Suppressor macrophage treated with lipopolysaccharide for 1 hour (primary cell): ENCODE measurements around the gene ELP2.
A peak's percentile ranks its signal among the peaks of the same experiment; 100 is the strongest.
"Not testable (repeated sequence)": the region's sequence is repeated elsewhere in the genome, so short reads cannot be mapped to it uniquely, and the experiment has no call there.

ENCODE experiments used
- DNase-seq, 3 donors: peaks; one replicate each; pipeline ENCODE4 v3.0.0-alpha.2; 2020 to 2022

Gene ELP2

DNA sequence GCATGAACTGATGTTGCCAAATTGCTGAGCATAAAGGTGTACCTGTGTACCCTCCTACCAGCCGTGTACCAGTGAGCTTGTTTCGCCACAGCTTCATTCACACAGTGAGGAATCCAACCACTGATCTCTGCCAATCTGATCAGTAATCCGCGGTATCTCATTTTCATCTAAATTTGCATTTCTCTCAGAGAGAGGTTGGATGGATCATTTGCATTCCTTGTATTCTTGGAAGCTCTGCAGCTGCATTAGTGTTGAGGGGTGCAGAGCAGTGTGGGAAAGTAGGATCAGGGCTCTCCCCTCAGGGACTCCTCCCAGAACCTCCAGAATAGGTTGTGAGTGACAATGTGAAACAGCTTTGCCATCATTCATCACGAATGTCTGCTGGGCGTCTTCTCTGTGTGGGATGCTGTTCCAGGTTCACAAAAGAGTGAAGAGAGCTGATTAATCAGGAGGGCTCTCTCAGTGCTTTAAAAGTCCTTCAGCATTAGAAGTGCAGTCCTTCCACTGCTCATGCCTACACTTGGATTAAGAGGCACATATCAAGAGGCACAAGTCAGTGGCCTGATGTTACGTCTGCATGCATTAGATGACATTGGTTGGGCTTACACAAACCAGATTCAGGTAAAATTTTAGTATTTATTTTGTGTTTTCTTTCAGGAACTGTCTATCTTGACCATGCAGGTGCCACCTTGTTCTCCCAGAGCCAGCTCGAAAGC is 65.1 kb downstream of the ELP2 start:
- DNase-seq: no peak

- DNase-seq: no peak
Observed at GRCh38 chr18:36195427-36196122, 65.9 kb downstream of the ELP2 start.

GRCh38 chr18:36196238-36196995 is 66.7 kb downstream of the ELP2 start:
- no peak for DNase-seq

- DNase-seq: no peak
Observed at GRCh38 chr18:36197511-36198166, 67.9 kb downstream of the ELP2 start.

GRCh38 chr18:36199691-36200295 is 70.1 kb downstream of the ELP2 start:
- DNase-seq: no peak

- no peak for DNase-seq
Observed at GRCh38 chr18:36200354-36200771, 70.7 kb downstream of the ELP2 start.

GRCh38 chr18:36201765-36202164 is 72.1 kb downstream of the ELP2 start:
- no peak for DNase-seq

- DNase-seq: no peak
Observed at GRCh38 chr18:36203360-36203895, 73.7 kb downstream of the ELP2 start.

- DNase-seq: no peak
Observed at GRCh38 chr18:36205166-36205565, 75.5 kb downstream of the ELP2 start.

GRCh38 chr18:36207303-36207702 is 77.6 kb downstream of the ELP2 start:
- DNase-seq: no peak

DNA sequence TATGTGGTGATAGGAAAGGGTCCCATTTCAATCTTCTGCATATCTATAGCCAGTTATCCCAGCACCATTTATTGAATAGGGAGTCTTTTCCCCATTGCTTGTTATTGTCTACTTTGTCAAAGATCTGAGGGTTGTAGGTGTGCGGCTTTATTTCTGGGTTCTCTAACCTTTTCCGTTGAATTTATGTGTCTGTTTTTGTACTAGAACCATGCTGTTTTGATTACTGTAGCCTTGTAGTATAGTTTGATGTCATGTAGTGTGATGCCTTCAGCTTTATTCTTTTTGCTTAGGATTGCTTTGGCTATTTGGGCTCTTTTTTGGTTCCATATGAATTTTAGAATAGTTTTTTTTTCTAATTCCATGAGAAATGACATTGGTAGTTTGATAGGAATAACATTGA is 78.3 kb downstream of the ELP2 start:
- not testable (repeated sequence) for DNase-seq

- peak; percentile 6 to 53 (median 48) for DNase-seq
Observed at GRCh38 chr18:36211612-36212065, 81.9 kb downstream of the ELP2 start.

GRCh38 chr18:36212301-36213171 is 82.8 kb downstream of the ELP2 start:
- DNase-seq: no peak

DNA sequence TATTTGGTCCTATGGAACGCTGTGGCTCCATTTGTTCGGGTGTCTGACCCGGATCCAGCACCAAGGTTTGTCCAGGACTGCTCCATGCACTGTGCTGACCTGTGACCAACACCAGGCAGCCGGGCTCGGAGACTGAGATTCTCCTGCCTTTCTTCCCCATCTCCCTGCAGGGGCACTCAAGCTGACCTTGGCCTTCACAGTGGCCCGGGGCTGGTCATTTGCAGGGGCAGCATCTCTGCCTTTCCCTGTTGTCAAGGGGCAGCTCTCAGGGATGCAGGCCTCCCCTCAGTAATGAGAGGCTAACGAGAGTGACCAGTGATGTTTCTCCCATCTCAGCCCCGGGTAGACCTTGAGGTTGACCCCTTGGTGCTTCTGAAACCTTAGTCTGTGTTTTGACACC is 85.1 kb downstream of the ELP2 start:
- no peak for DNase-seq

DNA sequence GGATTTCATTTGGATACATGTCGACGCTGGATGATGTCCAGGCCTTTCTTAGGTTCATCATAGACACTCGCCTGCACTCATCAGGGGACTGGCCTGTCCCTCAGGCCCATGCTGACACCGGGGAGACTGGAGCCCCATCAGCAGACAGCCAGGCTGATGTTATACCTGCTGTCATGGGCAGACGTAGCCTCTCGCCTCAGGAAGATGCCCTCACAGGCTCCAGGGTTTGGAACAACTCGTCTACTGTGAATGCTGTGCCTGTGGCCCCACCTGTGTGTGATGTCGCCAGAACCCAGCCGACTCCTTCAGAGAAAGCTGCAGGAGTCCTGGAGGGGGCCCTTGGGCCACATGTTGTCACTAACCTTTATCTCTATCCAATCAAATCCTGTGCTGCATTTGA is 85.9 kb downstream of the ELP2 start:
- no peak for DNase-seq

- no peak for DNase-seq
Observed at GRCh38 chr18:36217348-36217747, 87.6 kb downstream of the ELP2 start.

GRCh38 chr18:36229188-36229587 is 99.5 kb downstream of the ELP2 start:
- DNase-seq: no peak
